B cell (primary cell): ENCODE results near the gene SECTM1. TPM values are rescaled to one million over a fixed set of nuclear protein-coding genes. Genes with fewer than 3 reads are reported as not detected.
"Not testable (repeated sequence)": the region's sequence is repeated elsewhere in the genome, so short reads cannot be mapped to it uniquely, and the experiment has no call there.

Experiments
- ATAC-seq: fragments of 200-7000 bp; cut with Tn5 transposase; one replicate; pipeline ENCODE4 v1.10.0; 2021; ENCODE audit warnings: low read depth, mild to moderate bottlenecking, moderate number of reproducible peaks, moderate library complexity
- CTCF ChIA-PET: fragments of 350-600 bp; sonication (Branson Sonifier 250); formaldehyde crosslinking; loops from one replicate; lab custom pipeline; 2021; ENCODE audit warnings: antibody characterized with exemption, inconsistent platforms; lab: Charles Lee
- POLR2A ChIA-PET: fragments of 350-600 bp; sonication (Branson Sonifier 250); formaldehyde crosslinking; loops from one replicate; lab custom pipeline; 2021; ENCODE audit warnings: antibody characterized with exemption; lab: Charles Lee
- DNase-seq: peaks from one replicate; pipeline ENCODE4 v3.0.0; 2013
- H2AFZ ChIP-seq: 2 replicates; pipeline ENCODE4 v1.6.1; 2012; ENCODE audit warnings: mild to moderate bottlenecking, low read depth, low read length; ENCODE audit not compliant: insufficient read depth, poor library complexity, severe bottlenecking
- H3K27ac ChIP-seq, 2 donors: 1 replicate in 1 of 2; 2 replicates in 1 of 2; pipeline ENCODE4 v1.5.1; 2012 to 2013; ENCODE audit warnings: low read length in 2 of 2, mild to moderate bottlenecking in 2 of 2, moderate library complexity in 1 of 2
- H3K27me3 ChIP-seq, 4 experiments: fragments of 200-600 bp in 1 of 4; sonication (generic) in 1 of 4; replicated peaks in 1 of 4; 1 replicate in 2 of 4; 2 replicates in 2 of 4; pipeline versions ENCODE4 v1.6.1 to v1.7.0; 2013 to 2016; ENCODE audit warnings: low read length in 3 of 4, mild to moderate bottlenecking in 2 of 4, mixed read lengths in 1 of 4, moderate library complexity in 1 of 4; ENCODE audit not compliant: insufficient read depth in 4 of 4, control insufficient read depth in 3 of 4; ENCODE audit errors: control extremely low read depth in 1 of 4
- H3K36me3 ChIP-seq, 2 experiments: replicated peaks in 1 of 2; 1 replicate in 1 of 2; 2 replicates in 1 of 2; pipeline versions ENCODE4 v1.6.1 to v1.7.1; 2013; ENCODE audit warnings: low read length in 1 of 2; ENCODE audit not compliant: insufficient read depth in 2 of 2, control insufficient read depth in 1 of 2; ENCODE audit errors: control extremely low read depth in 1 of 2, extremely low read depth in 1 of 2
- H3K4me1 ChIP-seq, 2 donors: fragments of 200-600 bp in 1 of 2; sonication (generic) in 1 of 2; 1 replicate in 1 of 2; 2 replicates in 1 of 2; pipeline versions ENCODE4 v1.5.1 to v1.6.1; 2013 to 2017; ENCODE audit warnings: low read length in 2 of 2; ENCODE audit not compliant: control insufficient read depth in 2 of 2, insufficient read depth in 2 of 2
- H3K4me2 ChIP-seq: replicated peaks from 2 replicates; pipeline ENCODE3; 2012; ENCODE audit warnings: mild to moderate bottlenecking, low read depth, low read length; ENCODE audit not compliant: poor library complexity, severe bottlenecking
- H3K4me3 ChIP-seq, 5 experiments: fragments of 200-600 bp in 1 of 5; sonication (generic) in 1 of 5; 1 replicate in 3 of 5; 2 replicates in 2 of 5; pipeline versions ENCODE4 v1.5.1 to v1.7.0; 2011 to 2016; ENCODE audit warnings: low read length in 4 of 5, mild to moderate bottlenecking in 4 of 5, low read depth in 2 of 5, control low read depth in 1 of 5, moderate library complexity in 1 of 5; ENCODE audit not compliant: insufficient read depth in 1 of 5; ENCODE audit errors: control extremely low read depth in 1 of 5, extremely low read depth in 1 of 5
- H3K79me2 ChIP-seq: fragments of 200-600 bp; sonication (generic); one replicate; pipeline ENCODE4 v1.6.0; 2016; ENCODE audit warnings: low read length; ENCODE audit not compliant: control insufficient read depth, insufficient read depth
- H3K9ac ChIP-seq: fragments of 200-600 bp; sonication (generic); 2 replicates; pipeline ENCODE4 v1.6.1; 2017; ENCODE audit warnings: mild to moderate bottlenecking, low read length, moderate library complexity
- H3K9me3 ChIP-seq, 3 donors: one replicate each; pipeline versions ENCODE4 v1.6.1 to v1.7.1; 2013; ENCODE audit warnings: low read length in 2 of 3; ENCODE audit not compliant: control insufficient read depth in 2 of 3, insufficient read depth in 1 of 3; ENCODE audit errors: control extremely low read depth in 1 of 3
- H4K20me1 ChIP-seq: 2 replicates; pipeline ENCODE4 v1.6.0; 2012; ENCODE audit warnings: mild to moderate bottlenecking, low read length; ENCODE audit not compliant: insufficient read depth, control insufficient read depth, poor library complexity, severe bottlenecking
- H3K27ac Mint-ChIP-seq: one replicate; pipeline ENCODE4 v1.8.0; 2021; ENCODE audit warnings: mixed read lengths
- H3K27me3 Mint-ChIP-seq: one replicate; pipeline ENCODE4 v1.8.0; 2021; ENCODE audit warnings: mixed read lengths
- H3K4me1 Mint-ChIP-seq: one replicate; pipeline ENCODE4 v1.8.0; 2021; ENCODE audit warnings: mixed read lengths
- H3K4me3 Mint-ChIP-seq: one replicate; pipeline ENCODE4 v1.8.0; 2021; ENCODE audit warnings: mixed read lengths
- H3K9me3 Mint-ChIP-seq: one replicate; pipeline ENCODE4 v1.8.0; 2022; ENCODE audit warnings: mixed read lengths; ENCODE audit not compliant: insufficient read depth
- CTCF ChIP-seq: fragments of 200-600 bp; IDR thresholded peaks from one replicate; pipeline ENCODE4 v1.8.0; 2022; ENCODE audit warnings: antibody characterized with exemption, mild to moderate bottlenecking
- EZH2 ChIP-seq: IDR thresholded peaks from 2 replicates; pipeline ENCODE4 v1.6.1; 2012; ENCODE audit warnings: borderline replicate concordance, low read depth, mild to moderate bottlenecking, moderate library complexity, low read length; ENCODE audit not compliant: insufficient read depth, poor library complexity, severe bottlenecking
- WGBS: methylation state at CpG from one replicate; pipeline ENCODE4 v1.1.5; 2013; ENCODE audit warnings: missing lambda C conversion rate; ENCODE audit not compliant: insufficient coverage; 5-methylcytosine and 5-hydroxymethylcytosine counted together
- intact Hi-C: fragments of 100-400 bp; cut with micrococcal nuclease; formaldehyde crosslinking; loops from one replicate; pipeline ENCODE4 v1.10.0; 2022
- polyA plus RNA-seq: library from polyadenylated mRNA; depleted of rRNA; stranded (reverse); fragments of >200 nt; gene quantifications from 2 replicates; pipeline ENCODE4 v1.2.3, GENCODE V29; 2012
- total RNA-seq, 2 donors: library from RNA; stranded (reverse); fragments of 120-200 nt in 1 of 2; gene quantifications; 1 replicate in 1 of 2; 2 replicates in 1 of 2; pipeline versions ENCODE4 v1.2.3 to v1.2.4, GENCODE V29; 2013 to 2022

The SECTM1 gene
- total and polyA plus RNA-seq, 2 donors (not counting 1 experiment from before 2014, with no cell fraction given): 0.17 to 1.2 TPM

GRCh38 chr17:82348866-82349265 is 15.3 kb upstream of the SECTM1 start:
- no peak for ATAC-seq
- Mint-ChIP-seq H3K27me3 (peaks cover 15% of the 10 kb centered on the region), H3K9me3 (no peaks in the 10 kb centered on the region), H3K27ac (no peak overlapping the region), H3K4me3 (no peak overlapping the region), H3K4me1 (peaks cover 11% of the 10 kb centered on the region)
- H3K9me3 ChIP-seq: no peaks in the 10 kb centered on the region
- no peaks in the 10 kb centered on the region for H4K20me1 ChIP-seq
- H3K9ac ChIP-seq: no peak overlapping the region
- no peak overlapping the region for H3K4me2 ChIP-seq
- 83% methylated on average over 2 of the region's 11 CpGs for WGBS
- ChIA-PET CTCF (interaction anchor here (1.0 to 4.9 kb wide), 4 partner anchors 113 to 206 kb away, joined by 3 to 43 read pairs (median 22); no protein-coding TSS in a partner anchor), POLR2A (interaction anchor here (0.6 kb wide), 1 partner anchor 432 kb away, joined by 6 read pairs; no protein-coding TSS in a partner anchor)
- intact Hi-C loops: no loop called here
- TF ChIP-seq EZH2 (no peak), CTCF (no peak)
- no peak for DNase-seq
- H2AFZ ChIP-seq: no peak overlapping the region
- H3K4me3 ChIP-seq: no peak overlapping the region
- H3K27me3 ChIP-seq: peaks cover 0 to 29% (median 3%) of the 10 kb centered on the region in 4 experiments
- no peaks in the 10 kb centered on the region for H3K79me2 ChIP-seq
- no peak overlapping the region for H3K27ac ChIP-seq
- H3K4me1 ChIP-seq: peaks cover 12 to 17% of the 10 kb centered on the region in 2 donors
- H3K36me3 ChIP-seq: no peaks in the 10 kb centered on the region

GRCh38 chr17:82348434-82348833 is 14.9 kb upstream of the SECTM1 start:
- Histone ChIP-seq H3K9ac (no peak overlapping the region), H3K27me3 (peaks cover 0 to 27% (median 3%) of the 10 kb centered on the region in 4 experiments), H3K9me3 (no peaks in the 10 kb centered on the region), H3K4me1 (peaks cover 12 to 17% of the 10 kb centered on the region in 2 donors), H4K20me1 (no peaks in the 10 kb centered on the region), H3K79me2 (no peaks in the 10 kb centered on the region), H3K27ac (no peak overlapping the region), H3K36me3 (no peaks in the 10 kb centered on the region), H3K4me3 (no peak overlapping the region), H2AFZ (no peak overlapping the region), H3K4me2 (no peak overlapping the region)
- no peaks in the 10 kb centered on the region for H3K9me3 Mint-ChIP-seq
- TF ChIP-seq EZH2 (no peak), CTCF (no peak)
- ATAC-seq: no peak
- DNase-seq: no peak
- H3K27ac Mint-ChIP-seq: no peak overlapping the region
- ChIA-PET CTCF (interaction anchor here (1.1 to 4.9 kb wide), 3 partner anchors 48 to 206 kb away, joined by 4 to 43 read pairs (median 40); no protein-coding TSS in a partner anchor), POLR2A (no interaction called here)
- WGBS: 84% methylated on average over 8 of the region's 9 CpGs
- peaks cover 11% of the 10 kb centered on the region for H3K4me1 Mint-ChIP-seq
- intact Hi-C loops: no loop called here
- H3K4me3 Mint-ChIP-seq: no peak overlapping the region
- peaks cover 15% of the 10 kb centered on the region for H3K27me3 Mint-ChIP-seq

- Histone ChIP-seq H3K27me3 (peaks cover 0 to 27% (median 3%) of the 10 kb centered on the region in 4 experiments), H3K4me1 (peaks cover 12 to 17% of the 10 kb centered on the region in 2 donors)
- H3K27ac Mint-ChIP-seq, H3K27ac ChIP-seq, intact Hi-C loops, H3K4me3 Mint-ChIP-seq, H3K36me3 ChIP-seq, H2AFZ ChIP-seq, H3K9ac ChIP-seq, H3K4me2 ChIP-seq, H3K9me3 ChIP-seq, POLR2A ChIA-PET, ATAC-seq, DNase-seq, H3K4me3 ChIP-seq, H4K20me1 ChIP-seq, H3K79me2 ChIP-seq, H3K9me3 Mint-ChIP-seq: not testable (repeated sequence)
- peaks cover 11% of the 10 kb centered on the region for H3K4me1 Mint-ChIP-seq
- H3K27me3 Mint-ChIP-seq: peaks cover 15% of the 10 kb centered on the region
- WGBS: 93% methylated on average over 9 of the region's 11 CpGs
- CTCF ChIA-PET: interaction anchor here (1.1 kb wide), 1 partner anchor 48 kb away, joined by 4 read pairs; no protein-coding TSS in a partner anchor
These were observed 14.4 kb upstream of the SECTM1 start for GRCh38 chr17:82347994-82348393.
